HEK293 (cell line): ENCODE data around the gene PUM1.

Experiments
- CTCF ChIA-PET: fragments of 350-600 bp; formaldehyde crosslinking; extraction: SDS; loops from one replicate; lab custom pipeline; 2021; ENCODE audit warnings: antibody characterized with exemption; lab: Yijun Ruan, JAX
- POLR2A ChIA-PET: fragments of 300-600 bp; formaldehyde crosslinking; extraction: SDS; loops from one replicate; lab custom pipeline; 2020; ENCODE audit warnings: antibody characterized with exemption, inconsistent platforms; lab: Yijun Ruan, JAX
- H3K27ac ChIP-seq: fragments of 200-500 bp; sonication (Bioruptor generic); 2 replicates; pipeline ENCODE4 v1.5.1; 2014; ENCODE audit warnings: low read depth, low read length, control low read depth, inconsistent platforms; ENCODE audit errors: extremely low read depth
- H3K36me3 ChIP-seq, 2 experiments: fragments of 200-500 bp in 1 of 2; sonication (Bioruptor generic) in 1 of 2; 1 replicate in 1 of 2; 2 replicates in 1 of 2; pipeline ENCODE4 v1.5.1; 2014 to 2017; ENCODE audit warnings: inconsistent platforms in 2 of 2, low read length in 2 of 2; ENCODE audit not compliant: control insufficient read depth in 2 of 2, insufficient read depth in 1 of 2
- H3K4me1 ChIP-seq: fragments of 200-500 bp; sonication (Bioruptor generic); 2 replicates; pipeline ENCODE4 v1.5.1; 2014; ENCODE audit warnings: mild to moderate bottlenecking, low read length, inconsistent platforms; ENCODE audit not compliant: control insufficient read depth, insufficient read depth
- H3K4me3 ChIP-seq: 2 replicates; pipeline ENCODE4 v1.5.1; 2011; ENCODE audit warnings: low read depth, mild to moderate bottlenecking, control low read depth, low read length, moderate library complexity
- H3K9me3 ChIP-seq: fragments of 200-500 bp; sonication (Bioruptor generic); 2 replicates; pipeline ENCODE4 v1.5.1; 2014; ENCODE audit warnings: low read depth, low read length, inconsistent platforms; ENCODE audit not compliant: control insufficient read depth, insufficient read depth
- IKZF3 ChIP-seq: fragments of 450-650 bp; IDR thresholded peaks from 2 replicates; pipeline ENCODE4 v1.5.0; 2018; ENCODE audit warnings: missing biosample characterization, mild to moderate bottlenecking, missing genetic modification characterization, moderate library complexity
- INSM2 ChIP-seq: fragments of 450-650 bp; formaldehyde crosslinking; IDR thresholded peaks from 2 replicates; pipeline ENCODE4 v1.5.1; 2016; ENCODE audit warnings: missing biosample characterization, missing genetic modification characterization
- PRDM1 ChIP-seq: fragments of 450-650 bp; formaldehyde crosslinking; IDR thresholded peaks from 2 replicates; pipeline ENCODE4; 2016; ENCODE audit warnings: missing biosample characterization, missing genetic modification characterization
- YY2 ChIP-seq: fragments of 450-650 bp; formaldehyde crosslinking; IDR thresholded peaks from 2 replicates; pipeline ENCODE4 v1.5.1; 2016; ENCODE audit warnings: missing biosample characterization, missing genetic modification characterization
- ZBTB7A ChIP-seq: fragments of 450-650 bp; formaldehyde crosslinking; IDR thresholded peaks from 2 replicates; pipeline ENCODE4 v1.5.1; 2016; ENCODE audit warnings: low read depth, missing biosample characterization, missing genetic modification characterization
- ZNF10 ChIP-seq: fragments of 450-650 bp; formaldehyde crosslinking; IDR thresholded peaks from 2 replicates; pipeline ENCODE4 v1.5.1; 2017; ENCODE audit warnings: missing biosample characterization, missing genetic modification characterization
- ZNF24 ChIP-seq: fragments of 450-650 bp; formaldehyde crosslinking; IDR thresholded peaks from 2 replicates; pipeline ENCODE4 v1.5.1; 2016; ENCODE audit warnings: missing biosample characterization, missing genetic modification characterization
- ZNF280D ChIP-seq: fragments of 450-650 bp; formaldehyde crosslinking; IDR thresholded peaks from 2 replicates; pipeline ENCODE4 v1.5.1; 2016; ENCODE audit warnings: missing biosample characterization, missing genetic modification characterization
- ZNF404 ChIP-seq: fragments of 450-650 bp; formaldehyde crosslinking; IDR thresholded peaks from 2 replicates; pipeline ENCODE4 v1.5.1; 2017; ENCODE audit warnings: missing biosample characterization, missing genetic modification characterization
- ZNF518A ChIP-seq: fragments of 450-650 bp; formaldehyde crosslinking; conservative IDR thresholded peaks from 2 replicates; pipeline ENCODE4 v1.5.1; 2016; ENCODE audit warnings: low read depth, missing biosample characterization, missing genetic modification characterization
- ZNF585B ChIP-seq: fragments of 450-650 bp; formaldehyde crosslinking; IDR thresholded peaks from 2 replicates; pipeline ENCODE4 v1.5.1; 2016; ENCODE audit warnings: missing biosample characterization, missing genetic modification characterization
- ZNF596 ChIP-seq: fragments of 450-650 bp; IDR thresholded peaks from 2 replicates; pipeline ENCODE4 v1.5.0; 2018; ENCODE audit warnings: missing biosample characterization, mild to moderate bottlenecking, missing genetic modification characterization, moderate library complexity
- ZNF600 ChIP-seq: fragments of 450-650 bp; formaldehyde crosslinking; IDR thresholded peaks from 2 replicates; pipeline ENCODE4 v1.5.1; 2016; ENCODE audit warnings: missing biosample characterization, missing genetic modification characterization
- ZNF747 ChIP-seq: fragments of 450-650 bp; formaldehyde crosslinking; IDR thresholded peaks from 2 replicates; pipeline ENCODE4 v1.5.1; 2016; ENCODE audit warnings: missing biosample characterization, missing genetic modification characterization
- ZNF830 ChIP-seq: fragments of 450-650 bp; IDR thresholded peaks from 2 replicates; pipeline ENCODE4 v1.5.0; 2018; ENCODE audit warnings: missing biosample characterization, missing genetic modification characterization, low read depth, mild to moderate bottlenecking, moderate library complexity

The PUM1 gene

GRCh38 chr1:31031330-31032143, 34.0 kb downstream of the PUM1 start (continued):
- no peak for TF ChIP-seq ZNF518A (tag by site-specific recombination)
- TF ChIP-seq ZNF600 (tag by site-specific recombination): peak; percentile 15; the same call in 1 of the 2 replicates
- no peak for TF ChIP-seq ZNF747 (tag by site-specific recombination)
- 0 out of 2 replicates have a peak, but pooled peaks have one; percentile 36 for TF ChIP-seq ZNF596 (tag by site-specific recombination)
- TF ChIP-seq INSM2 (tag by site-specific recombination): no peak
- no peak for TF ChIP-seq ZNF24
- TF ChIP-seq IKZF3: no peak
- TF ChIP-seq PRDM1 (tag by site-specific recombination): peak; percentile 99
- TF ChIP-seq ZNF280D (tag by site-specific recombination): 0 out of 2 replicates have a peak, but pooled peaks have one; percentile 12
- TF ChIP-seq YY2: no peak

- no peak overlapping the region for H3K27ac ChIP-seq
- no peaks in the 10 kb centered on the region for H3K9me3 ChIP-seq
- TF ChIP-seq ZNF830 (tag by site-specific recombination) (no peak), ZNF404 (tag by site-specific recombination) (no peak), ZBTB7A (no peak), ZNF10 (no peak), ZNF585B (tag by site-specific recombination) (no peak)
- ChIA-PET CTCF (no interaction called here), POLR2A (no interaction called here)
- 0 out of 2 replicates have a peak, but pooled peaks cover 3% of the 10 kb centered on the region for H3K4me1 ChIP-seq
- peaks cover 0 to 45% of the 10 kb centered on the region in 2 experiments; a peak in 2 of 3 replicates for H3K36me3 ChIP-seq
- H3K4me3 ChIP-seq: no peak overlapping the region
Measured at GRCh38 chr1:31029026-31029425, 36.5 kb downstream of the PUM1 start.
